Tibial artery (tissue), 4 donors: ENCODE results near the gene RNF126.
A peak's percentile ranks its signal among the peaks of the same experiment; 100 is the strongest.

Experiments
- DNase-seq, 2 donors: peaks; one replicate each; pipeline ENCODE4 v3.0.0-alpha.2; 2019
- H3K27ac ChIP-seq, 2 donors: fragments of 200-600 bp; sonication (generic) in 1 of 2; 1 replicate in 1 of 2; 2 replicates in 1 of 2; pipeline ENCODE4 v1.5.1; 2018 to 2019; ENCODE audit warnings: mild to moderate bottlenecking in 1 of 2
- H3K27me3 ChIP-seq, 2 donors: fragments of 200-600 bp; sonication (generic) in 1 of 2; one replicate each; pipeline versions ENCODE4 v1.5.1 to v1.6.0; 2016 to 2019
- H3K36me3 ChIP-seq, 3 donors: fragments of 200-600 bp; sonication (generic) in 2 of 3; one replicate each; pipeline ENCODE4 v1.5.1; 2016 to 2019; ENCODE audit warnings: mild to moderate bottlenecking in 2 of 3
- H3K4me1 ChIP-seq, 4 donors: fragments of 200-600 bp; sonication (generic) in 2 of 4; 1 replicate in 3 of 4; 2 replicates in 1 of 4; pipeline ENCODE4 v1.5.1; 2016 to 2019
- H3K4me3 ChIP-seq, 2 donors: fragments of 200-600 bp; sonication (generic) in 1 of 2; 1 replicate in 1 of 2; 2 replicates in 1 of 2; pipeline ENCODE4 v1.5.1; 2018 to 2019; ENCODE audit warnings: mild to moderate bottlenecking in 2 of 2
- H3K9me3 ChIP-seq, 3 donors: fragments of 200-600 bp; sonication (generic) in 1 of 3; one replicate each; pipeline ENCODE4 v1.5.1; 2016 to 2019
- intact Hi-C: fragments of 100-400 bp; cut with DNase I; formaldehyde crosslinking; loops from one replicate; pipeline ENCODE4 v1.15.0; 2023; ENCODE audit warnings: low total_unique reads
- TF ChIP-seq, protein P1 (sequence below), 2 experiments: fragments of 200-600 bp in 1 of 2; fragments of 450-650 bp in 1 of 2; IDR thresholded peaks; one replicate each; pipeline ENCODE4 v1.5.1; 2017 to 2019; ENCODE audit warnings: antibody characterized with exemption in 2 of 2, mild to moderate bottlenecking in 1 of 2, moderate library complexity in 1 of 2

The RNF126 gene

DNA sequence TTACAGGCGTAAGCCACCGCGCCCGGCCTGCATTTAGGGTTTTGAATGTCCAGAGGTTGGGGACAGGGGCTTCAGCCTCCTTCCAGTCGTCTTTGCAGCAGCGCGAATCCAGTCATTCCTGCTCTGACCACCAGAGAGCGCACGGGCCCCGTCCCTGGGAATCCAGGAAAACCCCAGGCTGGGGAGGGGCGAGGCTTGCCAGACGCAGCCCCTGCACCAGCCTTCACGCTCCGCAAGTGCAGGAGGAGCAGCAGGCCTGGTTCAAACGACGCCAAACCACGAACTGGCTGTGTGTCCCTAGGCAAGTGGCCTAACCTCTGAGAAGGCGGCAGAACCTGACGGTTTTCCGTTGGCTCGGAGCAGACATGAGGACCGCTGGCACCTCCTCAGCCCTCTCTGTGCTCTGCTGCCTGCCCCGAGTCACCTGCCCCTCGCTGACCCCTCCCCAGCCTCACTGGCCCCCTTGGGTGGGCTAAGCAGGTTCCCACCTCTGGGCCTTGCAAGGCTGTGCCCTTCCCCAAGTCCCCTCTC is 2.0 kb upstream of the RNF126 start:
- H3K36me3 ChIP-seq: no peaks in the 10 kb centered on the region
- H3K4me3 ChIP-seq: peak overlapping the region; percentile 27 to 30
- intact Hi-C loops: loop anchor here (1.0 to 5.0 kb wide), 2 partner anchors 68 to 247 kb away; partner anchors contain the start of gene R3HDM4
- DNase-seq: peak; percentile 63 to 86
- no peaks in the 10 kb centered on the region for H3K27me3 ChIP-seq
- peak overlapping the region; percentile 27 to 51 for H3K27ac ChIP-seq
- TF ChIP-seq, protein P1, sequence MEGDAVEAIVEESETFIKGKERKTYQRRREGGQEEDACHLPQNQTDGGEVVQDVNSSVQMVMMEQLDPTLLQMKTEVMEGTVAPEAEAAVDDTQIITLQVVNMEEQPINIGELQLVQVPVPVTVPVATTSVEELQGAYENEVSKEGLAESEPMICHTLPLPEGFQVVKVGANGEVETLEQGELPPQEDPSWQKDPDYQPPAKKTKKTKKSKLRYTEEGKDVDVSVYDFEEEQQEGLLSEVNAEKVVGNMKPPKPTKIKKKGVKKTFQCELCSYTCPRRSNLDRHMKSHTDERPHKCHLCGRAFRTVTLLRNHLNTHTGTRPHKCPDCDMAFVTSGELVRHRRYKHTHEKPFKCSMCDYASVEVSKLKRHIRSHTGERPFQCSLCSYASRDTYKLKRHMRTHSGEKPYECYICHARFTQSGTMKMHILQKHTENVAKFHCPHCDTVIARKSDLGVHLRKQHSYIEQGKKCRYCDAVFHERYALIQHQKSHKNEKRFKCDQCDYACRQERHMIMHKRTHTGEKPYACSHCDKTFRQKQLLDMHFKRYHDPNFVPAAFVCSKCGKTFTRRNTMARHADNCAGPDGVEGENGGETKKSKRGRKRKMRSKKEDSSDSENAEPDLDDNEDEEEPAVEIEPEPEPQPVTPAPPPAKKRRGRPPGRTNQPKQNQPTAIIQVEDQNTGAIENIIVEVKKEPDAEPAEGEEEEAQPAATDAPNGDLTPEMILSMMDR (IDR thresholded peaks at IDR 0.05): peak; percentile 96 to 98
- no peaks in the 10 kb centered on the region for H3K9me3 ChIP-seq
- peaks cover 0 to 43% (median 39%) of the 10 kb centered on the region in 4 donors for H3K4me1 ChIP-seq

DNA sequence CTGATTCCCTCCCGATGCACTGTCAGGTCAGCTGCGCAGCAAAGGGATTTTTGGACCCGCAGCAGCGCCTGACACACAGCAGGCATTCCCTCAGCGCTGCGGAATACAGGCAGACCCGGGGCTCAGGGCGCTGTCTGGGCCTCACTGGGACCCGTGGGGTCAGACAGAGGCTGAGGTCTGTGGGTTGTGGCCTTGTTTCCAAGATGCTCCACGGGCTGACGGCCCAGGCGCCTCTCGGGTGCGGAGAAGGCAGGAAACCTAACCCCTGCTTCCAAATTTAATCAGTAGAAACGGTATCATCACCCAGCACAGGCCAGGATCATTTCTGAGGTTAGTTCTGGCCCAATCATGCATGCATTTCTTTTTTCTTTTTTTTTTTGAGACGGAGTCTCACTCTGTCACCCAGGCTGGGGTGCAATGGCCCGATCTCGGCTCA is 686 bp upstream of the RNF126 start:
- Histone ChIP-seq H3K27ac (peak overlapping the region; percentile 88 to 92), H3K4me3 (peak overlapping the region; percentile 79 to 88), H3K4me1 (peaks cover 0 to 56% (median 50%) of the 10 kb centered on the region in 4 donors), H3K36me3 (no peaks in the 10 kb centered on the region), H3K9me3 (no peaks in the 10 kb centered on the region), H3K27me3 (no peaks in the 10 kb centered on the region)
- intact Hi-C loops: loop anchor here (5.0 kb wide), 1 partner anchor 249 kb away; the partner anchor contains the start of gene R3HDM4
- DNase-seq: no peak
- TF ChIP-seq, protein P1 (IDR thresholded peaks at IDR 0.05): no peak

DNA sequence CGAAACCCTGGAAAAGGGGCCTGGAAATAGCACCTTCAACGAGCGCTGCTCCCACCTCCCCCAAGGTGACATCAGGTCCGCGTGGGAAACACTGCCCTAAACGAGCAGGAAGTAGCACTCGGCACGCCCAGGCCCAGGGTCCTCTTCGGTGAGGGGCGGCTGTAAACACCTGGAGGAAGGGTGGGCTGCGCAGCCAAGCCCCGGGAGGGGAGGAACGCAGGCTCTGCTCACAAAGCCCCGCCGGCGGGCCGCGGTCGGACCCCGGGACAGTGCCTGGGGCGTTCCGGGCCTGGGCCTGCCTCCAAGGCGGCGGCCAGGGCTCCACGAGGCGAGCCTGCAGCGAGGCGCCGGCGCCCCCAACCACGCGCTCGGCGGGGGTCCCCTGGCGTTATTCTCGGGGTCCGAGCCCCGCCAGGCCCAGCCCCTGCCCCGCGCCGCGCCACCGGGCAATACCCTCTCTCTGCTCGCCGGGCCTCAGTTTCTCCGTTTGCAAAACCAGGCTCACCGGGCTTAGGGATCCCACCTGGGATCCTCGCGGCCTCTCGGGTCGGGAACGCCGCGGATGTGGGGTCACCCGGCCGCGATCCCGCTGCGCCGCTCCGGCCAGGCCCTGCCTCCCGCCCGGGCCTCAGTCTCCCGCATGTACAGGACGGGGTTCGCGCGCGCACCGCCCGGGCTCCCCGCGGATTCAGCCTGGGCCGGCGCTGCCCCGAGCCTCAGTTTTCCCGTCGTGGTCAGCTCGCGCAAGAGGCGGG is 630 bp downstream of the RNF126 start:
- intact Hi-C loops: loop anchor here (5.0 kb wide), 1 partner anchor 250 kb away; the partner anchor contains the start of gene R3HDM4
- no peak for DNase-seq
- H3K27me3 ChIP-seq: no peaks in the 10 kb centered on the region

DNA sequence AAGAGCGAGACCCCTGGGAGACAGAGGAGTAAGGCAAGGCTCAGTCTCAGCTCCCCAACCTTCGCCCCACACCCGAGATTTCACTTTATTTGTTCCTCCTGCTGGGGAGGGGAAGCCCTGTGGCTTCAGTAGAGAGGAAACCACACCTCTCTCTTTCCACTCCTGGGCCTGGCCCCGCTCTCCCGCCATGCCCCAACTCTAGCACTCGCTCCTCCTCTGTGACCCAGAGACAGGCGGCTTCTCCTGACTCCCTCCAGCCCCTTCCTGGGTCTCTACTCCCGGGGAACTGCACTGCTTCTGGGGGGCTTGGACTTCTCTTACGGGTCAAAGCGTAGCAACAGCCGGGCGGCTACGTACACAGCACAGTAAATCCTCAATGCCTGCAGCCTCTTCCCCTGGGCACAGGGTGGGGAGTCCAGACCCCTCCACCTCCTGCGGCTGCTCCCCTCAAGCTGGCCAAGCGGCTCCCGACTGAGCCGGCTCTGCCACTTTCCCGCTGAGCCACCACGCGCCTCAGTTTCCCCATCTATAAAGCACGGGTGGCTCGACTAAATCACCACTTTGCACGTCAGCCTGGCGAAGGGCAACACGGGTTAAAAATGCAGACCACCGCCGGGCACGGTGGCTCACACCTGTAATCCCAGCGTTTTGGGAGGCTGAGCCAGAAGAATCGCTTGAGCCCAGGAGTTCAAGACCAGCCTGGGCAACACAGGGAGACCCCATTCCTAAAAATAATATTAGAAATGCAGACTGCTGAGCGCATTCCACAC is 1.4 kb downstream of the RNF126 start:
- Histone ChIP-seq H3K4me3 (peak overlapping the region; percentile 79 to 88), H3K9me3 (no peaks in the 10 kb centered on the region), H3K4me1 (peaks cover 0 to 77% (median 64%) of the 10 kb centered on the region in 4 donors), H3K27ac (peak overlapping the region; percentile 80 to 88), H3K36me3 (peaks cover 0 to 8% (median 0%) of the 10 kb centered on the region in 3 donors), H3K27me3 (no peaks in the 10 kb centered on the region)
- intact Hi-C loops: loop anchor here (5.0 kb wide), 1 partner anchor 251 kb away; the partner anchor contains the start of gene R3HDM4
- TF ChIP-seq, protein P1 (IDR thresholded peaks at IDR 0.05): no peak
- DNase-seq: no peak

More for the DNA sequence above, 630 bp downstream of the RNF126 start:
- TF ChIP-seq, protein P1 (IDR thresholded peaks at IDR 0.05): no peak
- H3K27ac ChIP-seq: peak overlapping the region; percentile 80 to 88
- H3K9me3 ChIP-seq: no peaks in the 10 kb centered on the region
- peaks cover 0 to 2% (median 0%) of the 10 kb centered on the region in 3 donors for H3K36me3 ChIP-seq
- H3K4me3 ChIP-seq: peak overlapping the region; percentile 79 to 88
- peaks cover 0 to 69% (median 62%) of the 10 kb centered on the region in 4 donors for H3K4me1 ChIP-seq

DNA sequence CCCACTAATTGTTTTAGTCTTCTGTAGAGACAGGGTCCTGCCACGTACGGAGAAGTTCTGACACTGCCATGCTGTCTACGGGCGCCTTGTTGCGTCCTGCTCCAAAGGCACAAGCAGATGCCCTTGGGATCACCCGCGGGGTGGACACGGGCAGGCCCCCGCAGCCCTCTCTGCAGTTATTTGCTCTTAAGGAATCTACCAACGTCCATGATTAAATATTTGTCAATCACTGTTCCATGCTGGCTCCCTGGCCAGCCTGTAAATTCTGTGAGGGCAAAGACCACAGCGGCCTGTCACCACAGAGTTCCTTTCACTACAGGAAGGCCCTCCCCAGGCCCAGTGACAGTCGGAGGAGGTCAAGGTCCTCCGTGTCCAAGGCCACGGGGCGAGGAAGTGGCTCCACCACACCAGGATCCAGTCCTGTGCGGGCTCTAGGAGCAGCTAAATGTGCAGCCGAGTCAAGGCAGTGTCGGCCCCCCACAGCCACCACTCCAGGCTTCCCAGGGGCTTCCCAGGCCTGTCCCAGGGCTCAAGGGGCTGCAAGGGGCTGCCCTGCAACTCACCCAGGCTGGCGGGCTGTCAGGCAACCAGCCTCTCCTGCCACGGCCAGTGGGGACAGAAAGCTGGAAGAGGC is 2.1 kb downstream of the RNF126 start:
- Histone ChIP-seq H3K27ac (peak overlapping the region in 1 of 2 donors; percentile 80), H3K36me3 (peaks cover 0 to 9% (median 0%) of the 10 kb centered on the region in 3 donors), H3K4me1 (peaks cover 0 to 77% (median 64%) of the 10 kb centered on the region in 4 donors), H3K4me3 (peak overlapping the region; percentile 79 to 88), H3K9me3 (no peaks in the 10 kb centered on the region), H3K27me3 (no peaks in the 10 kb centered on the region)
- TF ChIP-seq, protein P1 (IDR thresholded peaks at IDR 0.05): no peak
- DNase-seq: no peak
- intact Hi-C loops: loop anchor here (5.0 kb wide), 1 partner anchor 251 kb away; the partner anchor contains the start of gene R3HDM4
